CD4-positive, alpha-beta T cell (primary cell): ENCODE results near the gene PTPRN2. TPM values are rescaled to one million over a fixed set of nuclear protein-coding genes. Genes with fewer than 3 reads are reported as not detected.

Source experiments
- ATAC-seq: fragments of 200-7000 bp; cut with Tn5 transposase; one replicate; pipeline ENCODE4 v1.10.0; 2022; ENCODE audit warnings: mild to moderate bottlenecking; ENCODE audit not compliant: poor library complexity
- CTCF ChIA-PET: fragments of 350-600 bp; sonication (Branson Sonifier 250); formaldehyde crosslinking; loops from one replicate; lab custom pipeline; 2021; ENCODE audit warnings: antibody characterized with exemption, inconsistent platforms; lab: Charles Lee
- POLR2A ChIA-PET: fragments of 350-600 bp; sonication (Branson Sonifier 250); formaldehyde crosslinking; loops from one replicate; lab custom pipeline; 2021; ENCODE audit warnings: antibody characterized with exemption, inconsistent platforms; lab: Charles Lee
- DNase-seq, 14 experiments: peaks; one replicate each; pipeline ENCODE4 v3.0.0-alpha.2; 2013 to 2020; ENCODE audit warnings: mixed read lengths in 2 of 14
- H3K27ac ChIP-seq, 2 donors: one replicate each; pipeline versions ENCODE4 v1.5.1 to v1.7.0; 2013; ENCODE audit warnings: low read length in 2 of 2, low read depth in 1 of 2, mild to moderate bottlenecking in 1 of 2
- H3K27me3 ChIP-seq, 2 experiments: 1 replicate in 1 of 2; 2 replicates in 1 of 2; pipeline versions ENCODE4 v1.6.1 to v1.7.0; 2013; ENCODE audit warnings: low read length in 2 of 2, control low read depth in 1 of 2, mild to moderate bottlenecking in 1 of 2, moderate library complexity in 1 of 2; ENCODE audit not compliant: insufficient read depth in 2 of 2, control insufficient read depth in 1 of 2
- H3K36me3 ChIP-seq: one replicate; pipeline ENCODE4 v1.6.1; 2013; ENCODE audit warnings: low read length, control low read depth; ENCODE audit not compliant: insufficient read depth
- H3K4me1 ChIP-seq: one replicate; pipeline ENCODE4 v1.6.1; 2013; ENCODE audit warnings: low read length, control low read depth; ENCODE audit not compliant: insufficient read depth
- H3K4me3 ChIP-seq: one replicate; pipeline ENCODE4 v1.5.1; 2013; ENCODE audit warnings: mild to moderate bottlenecking, low read length, moderate library complexity
- H3K9me3 ChIP-seq, 2 experiments: 1 replicate in 1 of 2; 2 replicates in 1 of 2; pipeline versions ENCODE4 v1.6.1 to v1.7.0; 2013; ENCODE audit warnings: low read length in 2 of 2, mild to moderate bottlenecking in 2 of 2, control low read depth in 1 of 2, moderate library complexity in 1 of 2; ENCODE audit not compliant: control insufficient read depth in 1 of 2, insufficient read depth in 1 of 2
- H3K27ac Mint-ChIP-seq: one replicate; pipeline ENCODE4 v1.8.0; 2020; ENCODE audit warnings: mixed read lengths
- H3K27me3 Mint-ChIP-seq: one replicate; pipeline ENCODE4 v1.8.0; 2021; ENCODE audit warnings: mixed read lengths
- H3K36me3 Mint-ChIP-seq: one replicate; pipeline ENCODE4 v1.8.0; 2021; ENCODE audit warnings: low read depth, mixed read lengths
- H3K4me1 Mint-ChIP-seq: one replicate; pipeline ENCODE4 v1.8.0; 2021; ENCODE audit warnings: low read depth, mixed read lengths
- H3K4me3 Mint-ChIP-seq: one replicate; pipeline ENCODE4 v1.8.0; 2020; ENCODE audit warnings: mild to moderate bottlenecking, mixed read lengths
- H3K9me3 Mint-ChIP-seq: one replicate; pipeline ENCODE4 v1.8.0; 2020; ENCODE audit warnings: mixed read lengths
- intact Hi-C, 2 experiments: fragments of 100-400 bp; cut with DNase I in 1 of 2; cut with micrococcal nuclease in 1 of 2; formaldehyde crosslinking; loops; one replicate each; pipeline versions ENCODE4 v1.15.1 to v1.9.0; 2023 to 2025; cut with DNase I, micrococcal nuclease
- total RNA-seq, 174 experiments: library from RNA in 2 of 174; stranded (reverse) in 2 of 174; gene quantifications; one replicate each; pipeline ENCODE4 v1.2.3 and lab custom pipeline; 2021 to 2026
- TF ChIP-seq, protein P1 (sequence below): fragments of 200-600 bp; IDR thresholded peaks from one replicate; pipeline ENCODE4 v1.8.0; 2022; ENCODE audit warnings: antibody characterized with exemption, mild to moderate bottlenecking

The PTPRN2 gene
- total RNA-seq, 2 experiments from 2014 or later = 0.34 to 0.44 TPM

GRCh38 chr7:158013085-158013668 is 574.4 kb downstream of the PTPRN2 start:
- TF ChIP-seq, protein P1, sequence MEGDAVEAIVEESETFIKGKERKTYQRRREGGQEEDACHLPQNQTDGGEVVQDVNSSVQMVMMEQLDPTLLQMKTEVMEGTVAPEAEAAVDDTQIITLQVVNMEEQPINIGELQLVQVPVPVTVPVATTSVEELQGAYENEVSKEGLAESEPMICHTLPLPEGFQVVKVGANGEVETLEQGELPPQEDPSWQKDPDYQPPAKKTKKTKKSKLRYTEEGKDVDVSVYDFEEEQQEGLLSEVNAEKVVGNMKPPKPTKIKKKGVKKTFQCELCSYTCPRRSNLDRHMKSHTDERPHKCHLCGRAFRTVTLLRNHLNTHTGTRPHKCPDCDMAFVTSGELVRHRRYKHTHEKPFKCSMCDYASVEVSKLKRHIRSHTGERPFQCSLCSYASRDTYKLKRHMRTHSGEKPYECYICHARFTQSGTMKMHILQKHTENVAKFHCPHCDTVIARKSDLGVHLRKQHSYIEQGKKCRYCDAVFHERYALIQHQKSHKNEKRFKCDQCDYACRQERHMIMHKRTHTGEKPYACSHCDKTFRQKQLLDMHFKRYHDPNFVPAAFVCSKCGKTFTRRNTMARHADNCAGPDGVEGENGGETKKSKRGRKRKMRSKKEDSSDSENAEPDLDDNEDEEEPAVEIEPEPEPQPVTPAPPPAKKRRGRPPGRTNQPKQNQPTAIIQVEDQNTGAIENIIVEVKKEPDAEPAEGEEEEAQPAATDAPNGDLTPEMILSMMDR = no peak
- H3K27ac Mint-ChIP-seq = no peak overlapping the region
- Histone ChIP-seq H3K36me3 (no peaks in the 10 kb centered on the region), H3K27me3 (peaks cover 0 to 6% of the 10 kb centered on the region in 2 experiments), H3K4me1 (peaks cover 5% of the 10 kb centered on the region), H3K4me3 (no peak overlapping the region), H3K27ac (no peak overlapping the region), H3K9me3 (peaks cover 0 to 9% of the 10 kb centered on the region in 2 experiments)
- intact Hi-C loops = no loop called here
- CTCF ChIA-PET = no interaction called here
- H3K36me3 Mint-ChIP-seq = no peaks in the 10 kb centered on the region
- DNase-seq = no peak
- H3K9me3 Mint-ChIP-seq = no peaks in the 10 kb centered on the region
- no peak overlapping the region for H3K4me3 Mint-ChIP-seq
- peaks cover 3% of the 10 kb centered on the region for H3K27me3 Mint-ChIP-seq
- H3K4me1 Mint-ChIP-seq = peaks cover 13% of the 10 kb centered on the region
- ATAC-seq = no peak
- POLR2A ChIA-PET = no interaction called here

GRCh38 chr7:158011941-158012340 is 575.7 kb downstream of the PTPRN2 start:
- Histone ChIP-seq H3K36me3 (no peaks in the 10 kb centered on the region), H3K27me3 (peaks cover 0 to 6% of the 10 kb centered on the region in 2 experiments), H3K9me3 (peaks cover 0 to 11% of the 10 kb centered on the region in 2 experiments), H3K4me3 (peak overlapping the region; percentile 31), H3K27ac (no peak overlapping the region), H3K4me1 (peaks cover 5% of the 10 kb centered on the region)
- ChIA-PET POLR2A (no interaction called here), CTCF (no interaction called here)
- peaks cover 3% of the 10 kb centered on the region for H3K27me3 Mint-ChIP-seq
- ATAC-seq = no peak
- H3K4me1 Mint-ChIP-seq = peaks cover 13% of the 10 kb centered on the region
- H3K4me3 Mint-ChIP-seq = no peak overlapping the region
- TF ChIP-seq, protein P1 = no peak
- no peaks in the 10 kb centered on the region for H3K9me3 Mint-ChIP-seq
- no peaks in the 10 kb centered on the region for H3K36me3 Mint-ChIP-seq
- no peak overlapping the region for H3K27ac Mint-ChIP-seq
- intact Hi-C loops = no loop called here
- no peak for DNase-seq

DNA sequence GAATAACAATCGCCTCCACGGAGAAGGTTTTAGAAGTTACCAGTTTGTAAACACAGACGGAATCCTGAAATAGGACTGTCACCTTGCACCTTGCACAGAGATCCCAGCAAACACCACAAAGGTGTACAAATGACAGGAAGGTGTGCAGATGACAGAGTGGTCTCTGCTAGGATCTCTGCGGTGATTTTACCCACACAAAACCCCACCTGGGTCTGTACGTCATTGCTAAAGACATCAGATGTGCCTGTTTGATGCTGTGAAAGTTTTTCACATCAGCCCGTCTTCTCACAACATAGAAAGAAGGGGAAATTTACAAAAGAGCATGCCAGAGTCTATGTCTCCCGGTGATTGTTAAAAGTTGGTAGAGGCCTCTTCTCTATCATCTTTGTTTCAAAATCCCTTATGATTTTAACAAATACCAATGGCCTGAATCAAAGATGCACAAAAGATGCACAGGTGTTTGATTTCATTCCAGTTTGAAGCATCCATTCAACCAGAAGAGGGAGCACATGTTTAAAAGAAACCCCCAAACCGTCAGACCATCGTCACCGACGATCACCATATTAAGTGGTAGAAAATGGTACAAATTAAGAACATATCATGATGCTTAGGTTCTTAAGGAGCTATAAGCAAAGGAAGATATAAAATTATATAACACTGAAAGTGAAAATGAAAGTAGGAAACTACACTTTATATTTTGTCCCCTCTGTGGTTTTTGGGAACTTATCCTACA is 576.5 kb downstream of the PTPRN2 start:
- DNase-seq = peak in 1 of 14 experiments; percentile 3
- Histone ChIP-seq H3K36me3 (no peaks in the 10 kb centered on the region), H3K4me1 (peaks cover 5% of the 10 kb centered on the region), H3K27me3 (peaks cover 0 to under 1% of the 10 kb centered on the region in 2 experiments), H3K27ac (no peak overlapping the region), H3K9me3 (peaks cover 0 to 11% of the 10 kb centered on the region in 2 experiments), H3K4me3 (peak overlapping the region; percentile 31)
- Mint-ChIP-seq H3K27me3 (no peaks in the 10 kb centered on the region), H3K27ac (no peak overlapping the region), H3K4me1 (peaks cover 13% of the 10 kb centered on the region), H3K9me3 (no peaks in the 10 kb centered on the region), H3K36me3 (no peaks in the 10 kb centered on the region), H3K4me3 (peak overlapping the region; percentile 26)
- no peak for ATAC-seq
- TF ChIP-seq, protein P1 = no peak
- intact Hi-C loops = no loop called here
- ChIA-PET POLR2A (no interaction called here), CTCF (no interaction called here)
